SH-SY5Y (cell line): ENCODE results near the gene VPS4A.

Source experiments
- GATA2 ChIP-seq: IDR thresholded peaks from 2 replicates; pipeline ENCODE4 v1.6.1; 2011; ENCODE audit warnings: mild to moderate bottlenecking, low read depth, low read length
- GATA3 ChIP-seq: IDR thresholded peaks from 2 replicates; pipeline ENCODE4 v1.6.1; 2011; ENCODE audit warnings: low read depth, mild to moderate bottlenecking, low read length, moderate library complexity

GRCh38 chr16:69319381-69319780 lies 8.2 kb downstream of the VPS4A start:
- TF ChIP-seq GATA2 (no peak), GATA3 (no peak)
